Suprapubic skin (tissue), 3 donors: Measurements from ENCODE around the gene TNFRSF4.

Experiments used
- EP300 ChIP-seq: sonication (generic); formaldehyde crosslinking; IDR thresholded peaks from one replicate; pipeline ENCODE4 v1.6.1; 2017; ENCODE audit warnings: antibody characterized with exemption
- POLR2A ChIP-seq, 2 donors: fragments of 450-650 bp; IDR thresholded peaks; one replicate each; pipeline ENCODE4 v1.6.1; 2017; ENCODE audit warnings: antibody characterized with exemption in 2 of 2, mild to moderate bottlenecking in 2 of 2, moderate library complexity in 2 of 2
- TF ChIP-seq, protein P1 (sequence below), 2 donors: fragments of 200-600 bp in 1 of 2; fragments of 450-650 bp in 1 of 2; sonication (generic) in 1 of 2; IDR thresholded peaks; one replicate each; pipeline ENCODE4 v1.5.1; 2016 to 2019; ENCODE audit warnings: antibody characterized with exemption in 2 of 2, mild to moderate bottlenecking in 1 of 2, moderate library complexity in 1 of 2

DNA sequence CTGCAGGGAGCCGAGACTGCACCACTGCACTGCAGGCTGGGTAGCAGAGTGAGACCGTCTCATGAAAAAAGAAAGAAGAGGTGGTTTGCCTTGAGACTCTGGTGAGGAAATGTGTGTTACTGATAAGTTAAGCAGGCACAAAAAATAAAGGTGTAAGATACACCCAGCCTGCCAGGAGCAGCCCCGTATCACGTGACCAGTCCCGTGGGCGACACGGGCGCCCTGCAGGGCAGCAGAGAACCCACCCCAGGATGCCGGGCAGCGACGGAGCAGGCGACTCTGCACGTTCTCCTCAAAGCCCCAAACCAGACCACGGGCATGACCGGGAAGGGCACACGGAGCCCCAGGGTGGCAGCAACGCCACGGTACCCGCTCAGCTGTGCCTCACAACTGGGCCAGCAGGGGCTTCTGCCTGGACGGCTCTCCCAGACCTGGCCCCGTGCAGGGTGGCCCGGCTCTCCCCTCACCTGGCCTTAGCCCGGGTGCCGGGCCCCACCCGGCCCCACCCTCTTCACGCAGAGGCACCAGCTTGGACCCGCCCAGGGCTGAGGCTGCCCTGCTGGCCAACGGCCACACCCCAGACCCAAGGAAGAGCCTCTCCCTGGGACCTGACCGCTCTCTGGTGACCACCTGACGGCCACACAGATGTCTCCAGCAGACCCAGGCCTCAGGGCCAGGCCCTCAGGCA lies 8.1 kb upstream of the TNFRSF4 start:
- TF ChIP-seq, protein P1, sequence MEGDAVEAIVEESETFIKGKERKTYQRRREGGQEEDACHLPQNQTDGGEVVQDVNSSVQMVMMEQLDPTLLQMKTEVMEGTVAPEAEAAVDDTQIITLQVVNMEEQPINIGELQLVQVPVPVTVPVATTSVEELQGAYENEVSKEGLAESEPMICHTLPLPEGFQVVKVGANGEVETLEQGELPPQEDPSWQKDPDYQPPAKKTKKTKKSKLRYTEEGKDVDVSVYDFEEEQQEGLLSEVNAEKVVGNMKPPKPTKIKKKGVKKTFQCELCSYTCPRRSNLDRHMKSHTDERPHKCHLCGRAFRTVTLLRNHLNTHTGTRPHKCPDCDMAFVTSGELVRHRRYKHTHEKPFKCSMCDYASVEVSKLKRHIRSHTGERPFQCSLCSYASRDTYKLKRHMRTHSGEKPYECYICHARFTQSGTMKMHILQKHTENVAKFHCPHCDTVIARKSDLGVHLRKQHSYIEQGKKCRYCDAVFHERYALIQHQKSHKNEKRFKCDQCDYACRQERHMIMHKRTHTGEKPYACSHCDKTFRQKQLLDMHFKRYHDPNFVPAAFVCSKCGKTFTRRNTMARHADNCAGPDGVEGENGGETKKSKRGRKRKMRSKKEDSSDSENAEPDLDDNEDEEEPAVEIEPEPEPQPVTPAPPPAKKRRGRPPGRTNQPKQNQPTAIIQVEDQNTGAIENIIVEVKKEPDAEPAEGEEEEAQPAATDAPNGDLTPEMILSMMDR (IDR thresholded peaks at IDR 0.05): no peak
- TF ChIP-seq POLR2A (IDR thresholded peaks at IDR 0.05): no peak
- no peak for TF ChIP-seq EP300
